Activated CD8-positive, alpha-beta T cell treated with anti-CD3 and anti-CD28 coated beads for 36 hours (primary cell): Measurements from ENCODE around the gene DCBLD2. TPM values are rescaled to one million over a fixed set of nuclear protein-coding genes. Genes with fewer than 3 reads are reported as not detected.
A peak's percentile ranks its signal among the peaks of the same experiment; 100 is the strongest.

Experiments
- ATAC-seq: fragments of 200-7000 bp; cut with Tn5 transposase; one replicate; pipeline ENCODE4 v1.10.0; 2021; ENCODE audit warnings: mild to moderate bottlenecking, moderate library complexity
- CTCF ChIA-PET: fragments of 350-600 bp; sonication (Branson Sonifier 250); formaldehyde crosslinking; loops from one replicate; lab custom pipeline; 2021; ENCODE audit warnings: antibody characterized with exemption; lab: Charles Lee
- POLR2A ChIA-PET: fragments of 350-600 bp; sonication (Branson Sonifier 250); formaldehyde crosslinking; loops from one replicate; lab custom pipeline; 2021; ENCODE audit warnings: antibody characterized with exemption; lab: Charles Lee
- DNase-seq: peaks from one replicate; pipeline ENCODE4 v3.0.0-alpha.2; 2020
- H3K27ac Mint-ChIP-seq: one replicate; pipeline ENCODE4 v1.8.0; 2021; ENCODE audit warnings: mild to moderate bottlenecking, mixed read lengths
- H3K27me3 Mint-ChIP-seq: one replicate; pipeline ENCODE4 v1.8.0; 2021; ENCODE audit warnings: mixed read lengths
- H3K36me3 Mint-ChIP-seq: one replicate; pipeline ENCODE4 v1.8.0; 2021; ENCODE audit warnings: low read depth, mixed read lengths
- H3K4me1 Mint-ChIP-seq: one replicate; pipeline ENCODE4 v1.8.0; 2021; ENCODE audit warnings: low read depth, mixed read lengths
- H3K4me3 Mint-ChIP-seq: one replicate; pipeline ENCODE4 v1.8.0; 2021; ENCODE audit warnings: mild to moderate bottlenecking, moderate library complexity, mixed read lengths
- H3K9me3 Mint-ChIP-seq: one replicate; pipeline ENCODE4 v1.8.0; 2021; ENCODE audit warnings: mixed read lengths
- CTCF ChIP-seq: fragments of 200-600 bp; IDR thresholded peaks from one replicate; pipeline ENCODE4 v1.8.0; 2022; ENCODE audit warnings: antibody characterized with exemption, mild to moderate bottlenecking
- intact Hi-C: fragments of 100-400 bp; cut with micrococcal nuclease; formaldehyde crosslinking; loops from one replicate; pipeline ENCODE4 v1.10.0; 2022
- total RNA-seq, 2 experiments: library from RNA; stranded (reverse); gene quantifications; one replicate each; pipeline ENCODE4 v1.2.3, GENCODE V29; 2021

DCBLD2 gene
- total RNA-seq, 2 experiments from 2014 or later, result 1.4 to 2.5 TPM

GRCh38 chr3:98901119-98901391, 440 bp downstream of the DCBLD2 start:
- CTCF ChIA-PET, result interaction anchor here (1.2 to 1.3 kb wide), 2 partner anchors 11 to 84 kb away, joined by 3 read pairs; no protein-coding TSS in a partner anchor
- Mint-ChIP-seq H3K36me3 (no peaks in the 10 kb centered on the region), H3K27ac (no peak overlapping the region), H3K4me1 (peaks cover 11% of the 10 kb centered on the region), H3K9me3 (no peaks in the 10 kb centered on the region), H3K27me3 (peaks cover 16% of the 10 kb centered on the region), H3K4me3 (peak overlapping the region; percentile 84)
- no peak for DNase-seq
- intact Hi-C loops, result no loop called here
- no peak for TF ChIP-seq CTCF
- ATAC-seq, result peak; percentile 5
- POLR2A ChIA-PET, result no interaction called here

DNA sequence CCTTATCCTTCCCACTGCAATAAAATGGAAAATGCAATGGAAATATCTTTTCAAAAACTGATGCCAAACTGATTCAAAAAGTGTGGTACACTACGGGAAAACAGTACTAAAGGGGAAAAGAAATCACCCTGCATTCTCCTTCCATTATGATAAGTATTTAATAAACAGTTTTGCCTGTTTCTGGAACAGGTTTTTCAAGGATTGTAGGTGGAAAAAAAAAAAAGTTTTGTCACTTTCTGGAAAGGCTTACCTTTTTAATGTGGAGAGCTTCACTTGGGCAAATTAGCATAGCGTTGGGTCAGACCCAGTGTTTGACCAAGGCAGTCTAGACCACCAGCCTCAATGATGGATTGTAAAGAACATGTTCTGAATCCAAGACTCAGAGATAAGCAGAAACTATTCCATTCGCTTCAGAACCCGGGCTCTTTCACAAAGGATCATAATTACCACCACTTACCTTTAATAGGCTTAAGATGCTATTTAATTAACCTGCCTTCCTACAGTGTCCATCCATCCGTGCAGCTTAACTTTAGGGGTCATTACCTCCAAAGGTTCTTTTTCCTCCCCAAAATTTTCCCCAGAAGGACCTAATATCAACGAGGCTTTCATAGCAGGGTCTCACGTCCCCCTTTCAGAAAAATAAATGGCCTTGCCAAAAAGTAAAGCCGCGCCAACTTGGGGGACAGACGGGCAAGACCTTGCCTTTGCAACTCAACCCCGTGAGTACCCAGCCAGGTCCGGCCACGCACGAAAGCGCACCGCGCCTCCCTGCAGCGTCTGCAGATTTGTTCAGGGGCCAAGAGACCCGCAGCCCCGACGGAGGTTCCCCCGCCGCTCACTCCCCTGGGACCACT, 1.0 kb downstream of the DCBLD2 start:
- ChIA-PET CTCF (interaction anchor here (1.2 kb wide), 1 partner anchor 12 kb away, joined by 3 read pairs; no protein-coding TSS in a partner anchor), POLR2A (no interaction called here)
- no peaks in the 10 kb centered on the region for H3K36me3 Mint-ChIP-seq
- H3K27ac Mint-ChIP-seq, result peak overlapping the region; percentile 8
- no peak for TF ChIP-seq CTCF
- H3K27me3 Mint-ChIP-seq, result peaks cover 16% of the 10 kb centered on the region
- H3K4me1 Mint-ChIP-seq, result peaks cover 11% of the 10 kb centered on the region
- no peaks in the 10 kb centered on the region for H3K9me3 Mint-ChIP-seq
- peak; percentile 20 for DNase-seq
- intact Hi-C loops, result no loop called here
- no peak for ATAC-seq
- peak overlapping the region; percentile 84 for H3K4me3 Mint-ChIP-seq

DNA sequence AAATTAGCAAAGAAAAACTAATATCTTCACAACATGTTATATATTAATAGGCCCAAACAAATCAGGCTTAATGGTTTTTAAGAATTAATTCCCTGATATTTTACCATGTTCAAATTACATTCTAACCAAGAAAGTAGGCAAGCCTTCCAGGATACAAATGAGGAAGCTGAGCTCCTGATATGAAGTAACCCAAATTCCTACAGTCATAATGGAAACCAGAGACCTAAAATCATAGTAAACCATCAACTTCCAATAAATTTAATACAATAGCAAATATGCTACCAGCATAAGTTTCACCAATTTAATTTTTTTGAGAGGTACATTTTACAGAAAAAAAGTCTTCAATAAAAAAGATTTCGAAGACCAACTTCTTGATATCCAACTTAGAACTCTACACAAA, 3.8 kb downstream of the DCBLD2 start:
- CTCF ChIA-PET, result no interaction called here
- no peaks in the 10 kb centered on the region for H3K36me3 Mint-ChIP-seq
- intact Hi-C loops, result no loop called here
- H3K9me3 Mint-ChIP-seq, result no peaks in the 10 kb centered on the region
- peaks cover 12% of the 10 kb centered on the region for H3K27me3 Mint-ChIP-seq
- no peak overlapping the region for H3K27ac Mint-ChIP-seq
- H3K4me3 Mint-ChIP-seq, result no peak overlapping the region
- DNase-seq (no peak), ATAC-seq (no peak)
- TF ChIP-seq CTCF, result no peak
- POLR2A ChIA-PET, result no interaction called here
- H3K4me1 Mint-ChIP-seq, result peaks cover 11% of the 10 kb centered on the region

- intact Hi-C loops, result no loop called here
- ATAC-seq (no peak), DNase-seq (no peak)
- Mint-ChIP-seq H3K36me3 (no peaks in the 10 kb centered on the region), H3K4me3 (no peak overlapping the region), H3K9me3 (no peaks in the 10 kb centered on the region), H3K27me3 (peaks cover 6% of the 10 kb centered on the region), H3K27ac (no peak overlapping the region), H3K4me1 (peaks cover 2% of the 10 kb centered on the region)
- no peak for TF ChIP-seq CTCF
- ChIA-PET CTCF (no interaction called here), POLR2A (no interaction called here)
These were observed 6.5 kb downstream of the DCBLD2 start for GRCh38 chr3:98894791-98895576.

DNA sequence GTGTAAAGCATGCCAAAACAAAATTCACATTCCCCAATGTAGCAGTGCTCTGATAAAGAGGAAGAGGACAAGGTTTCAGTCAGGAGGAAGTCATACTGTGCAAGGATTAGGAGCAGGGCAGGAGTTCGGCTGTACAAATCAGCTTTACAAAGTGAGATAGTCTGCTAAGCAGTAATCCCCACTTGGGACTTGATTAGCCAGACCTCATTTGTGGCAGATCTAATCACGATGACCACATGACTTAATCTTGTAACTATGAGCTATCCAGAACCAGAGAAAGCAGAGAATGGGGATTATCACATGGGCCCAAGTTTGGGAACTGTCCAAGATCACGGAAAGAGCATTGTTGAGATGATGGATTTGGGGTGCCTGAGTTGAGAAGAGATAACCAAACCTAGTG, 7.8 kb downstream of the DCBLD2 start:
- H3K36me3 Mint-ChIP-seq, result no peaks in the 10 kb centered on the region
- H3K4me1 Mint-ChIP-seq, result no peaks in the 10 kb centered on the region
- DNase-seq (no peak), ATAC-seq (no peak)
- H3K9me3 Mint-ChIP-seq, result no peaks in the 10 kb centered on the region
- ChIA-PET POLR2A (no interaction called here), CTCF (no interaction called here)
- intact Hi-C loops, result no loop called here
- H3K27me3 Mint-ChIP-seq, result no peaks in the 10 kb centered on the region
- no peak for TF ChIP-seq CTCF
- no peak overlapping the region for H3K4me3 Mint-ChIP-seq
- no peak overlapping the region for H3K27ac Mint-ChIP-seq
